Stimulated activated CD4-positive, alpha-beta T cell treated with anti-CD3 and anti-CD28 coated beads, Interleukin-1b, Interleukin-23, amount 100 ng/mL, for 24 hours (primary cell): ENCODE results near the gene CUEDC2.
A peak's percentile ranks its signal among the peaks of the same experiment; 100 is the strongest.

Source experiments
- DNase-seq, 4 experiments: peaks; one replicate each; pipeline ENCODE4 v3.0.0-alpha.2; 2020; ENCODE audit warnings: low read depth in 4 of 4, low spot score in 1 of 4

Gene CUEDC2, protein sequence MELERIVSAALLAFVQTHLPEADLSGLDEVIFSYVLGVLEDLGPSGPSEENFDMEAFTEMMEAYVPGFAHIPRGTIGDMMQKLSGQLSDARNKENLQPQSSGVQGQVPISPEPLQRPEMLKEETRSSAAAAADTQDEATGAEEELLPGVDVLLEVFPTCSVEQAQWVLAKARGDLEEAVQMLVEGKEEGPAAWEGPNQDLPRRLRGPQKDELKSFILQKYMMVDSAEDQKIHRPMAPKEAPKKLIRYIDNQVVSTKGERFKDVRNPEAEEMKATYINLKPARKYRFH

DNA sequence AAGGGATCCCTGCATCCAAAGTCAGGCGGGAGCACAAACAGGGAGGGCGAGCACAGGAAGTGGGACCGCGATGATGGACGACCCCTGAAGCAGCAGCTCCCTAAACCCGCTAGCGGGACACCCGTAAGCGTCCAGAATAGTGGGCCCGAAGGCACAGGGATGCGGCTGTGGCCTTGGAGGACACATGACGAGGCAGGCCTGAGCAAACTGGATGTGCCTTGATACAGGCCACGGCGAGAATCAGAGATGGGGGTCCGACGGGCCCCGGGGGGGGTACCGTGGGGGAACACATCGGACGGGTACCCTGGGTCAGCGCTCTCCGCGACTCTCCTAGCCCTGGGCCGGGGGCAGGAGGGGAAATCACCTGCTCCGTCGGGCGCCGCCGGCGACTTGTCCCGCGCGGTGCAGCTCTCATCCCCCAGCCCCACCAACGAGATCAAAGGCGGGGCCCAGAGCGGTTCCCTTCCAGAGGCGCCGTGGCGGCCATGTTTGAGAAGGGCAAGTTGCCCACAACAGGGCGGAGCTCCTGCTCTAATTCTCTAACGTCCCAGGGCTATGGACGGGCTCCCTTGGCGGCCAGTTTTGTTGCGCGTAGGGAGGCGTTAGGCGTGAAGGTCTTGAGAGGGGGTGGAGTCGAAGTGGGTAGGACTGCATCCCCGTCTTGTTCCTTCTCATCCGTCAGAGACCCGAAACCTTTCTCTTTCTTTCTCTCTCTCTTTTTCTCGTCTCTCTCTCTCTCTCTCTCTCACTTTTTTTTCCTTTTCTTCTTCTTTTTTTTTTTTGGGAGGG, at the start of gene CUEDC2:
TSS of gene CUEDC2 (minus strand) at position 413 of the 789 bp plus-strand sequence. CDS start 7,386 bp downstream, outside the sequence.
- peak; percentile 82 to 97 (median 95) for DNase-seq

DNA sequence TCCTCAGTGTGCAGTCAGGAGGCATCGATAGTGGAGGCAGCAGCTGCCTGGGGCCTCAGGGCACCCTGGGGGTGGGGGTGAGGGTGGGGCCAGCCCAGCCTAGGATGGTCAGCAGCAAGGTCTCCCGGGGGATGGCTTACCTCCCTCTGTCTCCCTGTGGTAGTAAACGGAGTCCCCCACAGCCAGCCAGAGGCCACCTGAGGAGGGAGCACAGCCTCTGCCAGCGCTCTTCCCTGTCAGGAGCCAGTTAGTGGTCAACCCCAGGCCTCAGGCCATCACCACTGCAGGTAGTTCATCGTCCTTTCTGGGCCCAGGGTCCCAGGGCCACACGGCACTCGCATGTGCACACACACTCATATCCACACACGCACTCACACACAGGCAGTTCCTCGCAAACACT, 48.0 kb upstream of the CUEDC2 start:
- no peak for DNase-seq

DNA sequence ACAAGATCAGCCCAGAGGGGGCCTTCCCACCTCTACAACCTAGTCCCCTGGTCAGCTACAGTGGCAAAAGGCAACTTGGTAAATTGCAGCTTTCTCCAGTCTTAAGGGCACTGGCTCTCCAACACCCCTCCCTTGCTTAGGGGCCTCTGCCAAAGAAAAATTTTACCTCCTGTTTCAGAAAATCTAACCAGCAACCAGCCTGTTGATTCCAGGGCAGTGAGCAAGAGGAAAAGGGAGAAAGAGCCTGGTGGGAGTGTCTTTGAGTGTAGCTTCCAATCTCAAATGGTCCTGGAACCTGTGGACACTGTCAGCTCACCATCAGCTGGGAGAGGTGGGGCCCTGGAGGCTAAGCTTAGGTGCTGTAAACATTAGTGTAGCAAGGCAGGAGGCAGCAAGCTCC, 47.3 kb upstream of the CUEDC2 start:
- DNase-seq = no peak

DNA sequence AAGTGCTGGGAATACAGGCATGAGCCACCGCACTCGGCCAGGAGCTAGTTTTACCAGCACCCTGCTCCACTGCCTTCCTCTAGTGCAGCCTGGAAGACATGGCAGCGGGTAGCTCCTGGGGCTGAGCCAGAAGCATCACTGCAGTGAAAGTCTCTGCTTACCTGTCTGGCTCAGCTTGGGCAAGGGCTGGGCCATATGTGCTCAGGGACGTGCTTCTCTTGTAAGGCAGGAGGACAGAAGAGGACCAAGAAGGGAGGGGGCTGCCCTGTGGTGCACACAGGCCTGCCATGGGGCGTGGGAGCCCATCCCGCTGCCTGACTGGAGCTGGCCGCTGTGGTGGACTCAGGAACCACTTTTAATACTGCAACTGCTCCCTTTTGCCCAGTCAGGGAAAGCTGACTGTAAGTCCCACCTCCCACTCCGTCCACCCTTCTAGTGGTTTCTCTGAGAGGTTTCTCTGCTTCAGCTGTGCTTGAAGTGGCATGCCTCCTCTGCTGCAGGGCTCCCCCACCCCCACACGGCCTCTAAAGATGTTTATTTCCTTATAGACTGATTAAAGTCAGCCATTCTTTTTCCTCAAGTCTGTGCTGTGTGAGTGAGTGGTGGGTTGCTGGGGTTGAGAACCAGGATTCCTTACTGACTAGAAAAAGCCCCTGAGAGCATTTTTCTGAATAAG, 44.2 kb upstream of the CUEDC2 start:
- DNase-seq = no peak

DNA sequence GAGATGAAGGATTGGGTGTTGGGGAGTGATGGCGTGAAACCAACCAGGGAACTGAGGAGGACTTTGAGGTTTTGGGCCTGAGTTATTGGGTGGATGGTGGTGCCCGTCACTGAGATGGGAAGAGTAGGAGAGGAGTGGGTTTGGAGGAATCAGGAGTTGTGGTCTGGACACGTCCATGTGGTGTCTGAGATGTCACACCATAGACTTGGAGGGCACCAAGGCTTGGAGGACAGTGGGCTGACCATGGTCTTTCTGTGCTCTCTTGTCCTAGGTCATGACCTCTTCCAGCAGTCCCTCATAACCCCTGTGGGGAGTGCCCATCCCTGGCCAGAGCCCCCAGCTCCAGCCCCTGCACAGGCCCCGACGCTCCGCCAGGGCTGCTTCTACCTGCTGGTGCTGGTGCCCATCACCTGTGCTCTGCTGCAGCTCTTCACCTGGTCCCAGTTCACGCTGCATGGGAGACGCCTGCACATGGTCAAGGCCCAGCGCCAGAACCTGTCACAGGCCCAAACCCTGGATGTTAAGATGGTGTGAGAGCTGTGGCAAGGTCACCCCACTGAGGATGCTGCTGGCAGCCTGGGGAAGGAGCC, 43.2 kb upstream of the CUEDC2 start:
- DNase-seq = no peak

DNA sequence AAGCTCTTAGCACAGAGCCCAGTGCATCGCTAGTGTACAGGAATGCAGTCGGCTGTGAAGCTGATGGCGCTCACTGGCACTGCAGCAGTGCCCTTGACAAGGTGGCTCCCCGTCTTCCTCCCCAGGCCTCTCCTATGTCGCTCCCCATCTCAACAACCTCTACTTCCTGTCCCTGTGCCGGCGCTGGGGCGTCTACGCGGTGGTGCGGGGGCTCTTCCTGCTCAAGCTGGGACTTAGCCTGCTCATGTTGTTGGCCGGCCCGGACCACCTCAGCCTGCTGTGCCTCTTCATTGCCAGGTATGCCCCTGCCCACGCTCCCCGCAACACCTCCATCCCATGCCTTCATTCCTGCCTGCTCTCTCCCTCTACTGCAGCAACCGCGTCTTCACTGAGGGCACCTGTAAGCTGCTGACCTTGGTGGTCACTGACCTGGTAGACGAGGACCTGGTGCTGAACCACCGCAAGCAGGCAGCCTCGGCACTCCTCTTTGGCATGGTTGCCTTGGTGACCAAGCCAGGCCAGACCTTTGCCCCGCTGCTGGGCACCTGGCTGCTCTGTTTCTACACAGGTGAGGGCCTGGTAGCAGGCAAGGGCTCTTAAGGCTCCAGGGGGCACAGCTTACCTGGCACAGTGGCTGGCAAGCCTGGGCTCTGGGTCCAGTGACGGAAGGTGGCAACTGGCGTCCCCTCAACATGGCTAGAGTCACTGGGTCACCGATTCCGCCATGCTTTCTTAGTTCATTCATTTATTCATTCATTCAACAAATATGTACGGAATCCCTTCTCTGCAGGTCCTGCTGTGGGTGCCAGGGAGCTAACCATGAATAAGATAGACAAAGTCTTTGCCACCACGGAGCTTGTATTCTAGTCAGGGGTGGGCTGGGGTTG, 41.3 kb upstream of the CUEDC2 start:
- no peak for DNase-seq

DNA sequence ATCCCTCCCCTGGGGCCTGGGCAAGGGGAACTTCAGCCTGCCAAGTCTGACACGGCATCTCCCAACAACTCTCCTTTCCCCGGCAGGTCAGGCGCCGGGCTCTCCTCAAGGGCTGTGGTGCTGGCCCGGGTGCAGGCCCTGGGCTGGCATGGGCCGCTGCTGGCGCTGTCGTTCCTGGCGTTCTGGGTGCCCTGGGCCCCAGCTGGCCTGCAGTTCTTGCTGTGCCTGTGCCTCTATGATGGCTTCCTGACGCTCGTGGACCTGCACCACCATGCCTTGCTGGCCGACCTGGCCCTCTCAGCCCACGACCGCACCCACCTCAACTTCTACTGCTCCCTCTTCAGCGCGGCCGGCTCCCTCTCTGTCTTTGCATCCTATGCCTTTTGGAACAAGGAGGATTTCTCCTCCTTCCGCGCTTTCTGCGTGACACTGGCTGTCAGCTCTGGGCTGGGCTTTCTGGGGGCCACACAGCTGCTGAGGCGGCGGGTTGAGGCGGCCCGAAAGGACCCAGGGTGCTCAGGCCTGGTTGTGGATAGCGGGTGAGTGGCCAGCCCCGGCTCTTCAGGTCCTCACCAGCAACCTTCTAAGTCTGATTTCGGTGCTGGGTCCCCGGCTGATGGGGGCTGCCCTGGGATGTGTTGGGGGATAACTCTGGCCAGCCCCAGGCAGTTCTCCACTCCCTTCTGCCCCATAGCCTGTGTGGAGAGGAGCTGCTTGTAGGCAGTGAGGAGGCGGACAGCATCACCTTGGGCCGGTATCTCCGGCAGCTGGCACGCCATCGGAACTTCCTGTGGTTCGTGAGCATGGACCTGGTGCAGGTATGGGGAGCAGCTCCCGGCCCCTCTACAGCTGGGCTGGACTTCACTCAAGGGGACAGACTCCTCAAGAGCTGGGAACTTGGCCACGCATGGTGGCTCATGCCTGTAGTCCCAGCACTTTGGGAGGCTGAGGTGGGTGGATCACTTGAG, 38.5 kb upstream of the CUEDC2 start:
- DNase-seq = no peak

DNA sequence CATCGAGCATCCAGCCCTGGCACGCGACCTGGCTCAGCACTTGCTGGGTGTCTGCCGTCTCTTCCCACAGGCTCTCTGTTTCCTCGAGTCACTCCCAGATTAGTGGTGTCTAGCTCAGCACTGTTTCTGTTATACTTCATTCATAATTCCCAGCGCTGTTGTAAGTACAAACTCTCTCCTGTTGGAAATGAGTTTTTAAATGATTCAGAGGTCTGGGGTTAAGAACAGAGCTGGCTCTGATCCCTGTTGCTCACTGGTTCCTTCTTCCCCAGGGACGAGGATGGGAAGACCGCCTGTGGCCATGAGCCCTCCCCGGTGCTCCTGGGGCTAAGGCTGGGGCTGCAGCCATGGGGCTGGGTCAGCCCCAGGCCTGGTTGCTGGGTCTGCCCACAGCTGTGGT, 36.3 kb upstream of the CUEDC2 start:
- DNase-seq = no peak

DNA sequence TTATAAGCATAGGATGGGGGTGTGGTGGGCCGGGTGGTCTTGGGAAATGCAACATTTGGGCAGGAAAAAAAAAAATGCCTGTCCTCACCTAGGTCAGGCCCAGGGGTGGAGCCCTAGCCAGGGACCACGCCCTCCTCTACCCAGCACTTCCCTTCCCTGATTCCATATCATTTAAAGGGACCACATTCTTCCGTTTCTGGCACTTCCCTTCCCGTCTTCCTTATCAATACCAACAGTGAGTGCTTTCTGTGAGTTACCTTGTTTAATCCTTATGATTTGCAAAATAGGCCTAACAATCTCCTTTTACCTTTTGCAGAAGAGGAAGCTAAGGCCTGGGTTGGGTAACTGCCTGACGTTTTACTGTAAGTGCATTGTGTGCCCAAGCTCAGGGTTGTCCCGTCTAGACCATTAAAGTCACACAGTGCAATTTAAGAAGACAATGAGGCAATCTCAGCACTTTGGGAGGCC, 35.6 kb upstream of the CUEDC2 start:
- no peak for DNase-seq

DNA sequence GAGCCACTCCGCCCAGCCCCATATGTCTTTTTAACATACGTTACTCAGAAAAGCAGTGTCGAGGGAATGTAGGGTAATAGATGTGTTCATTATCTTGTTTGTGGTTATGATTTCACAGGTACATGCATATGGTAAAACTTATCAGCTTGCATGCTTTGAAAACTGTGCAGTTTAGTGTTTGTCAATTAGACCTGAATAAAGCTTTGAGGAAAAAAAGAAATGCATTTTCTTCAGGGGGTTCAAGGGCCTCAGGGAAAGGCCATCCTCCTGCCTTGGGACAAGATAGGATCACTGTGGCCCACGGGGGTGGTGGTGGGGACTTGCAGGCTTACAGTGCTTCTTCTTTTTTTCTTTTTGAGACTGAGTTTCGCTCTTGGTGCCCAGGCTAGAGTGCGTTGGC, 34.9 kb upstream of the CUEDC2 start:
- no peak for DNase-seq

DNA sequence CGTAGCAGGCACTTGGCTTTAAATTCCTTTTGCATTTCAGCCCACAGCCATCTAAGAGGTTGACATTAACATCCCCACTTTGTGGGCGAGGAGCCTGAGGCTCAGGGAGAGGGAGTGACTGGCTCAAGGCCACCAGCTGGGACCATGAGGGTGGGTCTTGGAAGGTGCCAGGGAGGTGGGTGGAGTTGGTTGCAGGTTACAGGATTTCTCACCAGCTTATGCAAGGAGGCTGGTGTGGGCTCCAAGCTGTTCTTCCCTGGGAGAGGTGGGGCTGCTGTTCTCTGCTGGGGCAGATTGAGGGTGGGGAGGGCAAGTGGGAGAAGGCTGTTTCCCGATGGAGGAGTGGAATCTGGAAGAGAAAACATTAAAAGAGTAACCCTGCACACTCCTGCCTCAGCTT, 33.1 kb upstream of the CUEDC2 start:
- DNase-seq = no peak

DNA sequence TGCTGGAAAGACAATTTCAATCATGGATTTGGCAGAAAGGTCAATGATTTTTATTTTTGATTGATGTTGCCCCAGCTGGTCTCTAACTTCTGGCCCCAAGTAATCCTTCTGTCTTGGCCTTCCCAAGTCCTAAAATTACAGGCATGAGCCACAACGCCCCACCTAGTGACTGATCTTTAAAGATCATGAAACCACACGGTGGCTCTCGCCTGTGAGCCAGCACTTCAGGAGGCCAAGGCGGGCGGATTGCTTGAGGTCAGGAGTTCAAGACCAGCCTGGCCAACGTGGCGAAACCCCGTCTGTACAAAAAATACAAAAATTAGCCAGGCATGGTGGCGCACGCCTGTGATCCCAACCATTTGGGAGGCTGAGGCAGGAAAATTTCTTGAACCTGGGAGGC, 31.6 kb upstream of the CUEDC2 start:
- no peak for DNase-seq

DNA sequence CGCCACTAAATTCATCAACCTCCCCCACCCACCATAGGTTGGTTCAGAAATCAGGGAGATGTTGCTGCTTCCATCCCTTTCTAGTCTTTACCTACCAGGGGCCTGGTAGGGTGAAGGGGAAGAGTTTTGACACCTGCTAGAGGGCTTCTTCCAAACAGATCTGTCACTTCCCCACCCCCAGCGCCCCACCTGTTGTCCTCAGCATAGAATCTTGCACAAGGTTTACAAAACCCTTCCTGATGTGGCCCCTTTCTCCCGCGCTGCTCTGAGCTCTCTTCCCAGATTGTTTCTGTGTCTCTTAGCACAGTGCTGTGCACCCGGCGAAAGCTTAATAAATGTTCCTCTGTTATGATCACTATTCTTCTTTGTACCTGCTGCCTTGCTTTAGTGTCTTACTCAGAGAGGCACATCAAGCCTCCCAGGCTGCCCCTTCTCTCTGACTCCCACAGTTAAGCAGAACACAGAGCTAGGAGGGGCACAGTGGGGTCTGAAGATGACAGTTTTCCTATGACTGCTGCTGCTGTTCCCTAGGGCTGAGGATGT, 30.2 kb upstream of the CUEDC2 start:
- no peak for DNase-seq

DNA sequence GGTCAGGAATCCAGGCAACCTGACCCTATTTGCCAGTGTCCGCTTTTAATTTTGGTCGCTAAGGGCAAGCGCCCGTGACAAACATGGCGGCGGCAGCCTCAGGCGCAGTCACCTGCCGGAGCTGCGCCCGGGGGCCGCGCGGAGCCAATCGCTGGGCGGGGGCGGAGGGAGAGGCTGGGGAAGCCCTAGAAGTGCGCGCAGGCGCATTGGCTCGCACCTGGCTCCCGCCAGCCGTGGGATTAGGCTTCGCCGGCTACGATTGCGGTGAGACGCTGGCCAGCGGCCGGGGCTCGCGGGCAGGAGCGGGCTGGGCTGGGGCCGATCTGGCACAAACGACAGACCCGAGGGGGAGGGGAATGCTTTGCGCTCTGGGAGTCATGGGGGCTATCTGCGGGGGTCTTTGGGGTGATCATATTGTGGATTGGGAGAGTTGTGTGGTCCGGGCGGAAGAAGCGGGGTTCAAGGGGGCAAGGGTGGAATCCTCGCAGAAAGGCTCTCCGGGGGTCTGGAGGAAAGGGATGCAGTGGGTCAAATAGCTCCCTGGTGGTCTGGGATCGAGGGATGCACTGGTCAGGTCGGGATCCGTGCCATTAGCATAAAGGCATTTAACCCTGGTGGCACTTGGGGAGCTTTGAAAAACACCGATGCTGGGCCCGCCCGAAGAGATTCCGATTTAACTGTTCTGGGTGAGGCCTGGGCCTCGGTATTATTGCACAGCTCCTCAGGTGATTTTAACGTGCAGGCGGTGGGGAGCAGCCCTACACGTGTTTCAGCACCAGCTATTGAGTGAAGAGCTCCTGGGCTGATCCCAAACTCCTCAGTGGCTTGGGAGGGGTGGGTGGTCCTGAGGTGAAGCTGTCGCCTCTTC, 29.0 kb upstream of the CUEDC2 start:
- peak; percentile 85 to 92 (median 88) for DNase-seq

DNA sequence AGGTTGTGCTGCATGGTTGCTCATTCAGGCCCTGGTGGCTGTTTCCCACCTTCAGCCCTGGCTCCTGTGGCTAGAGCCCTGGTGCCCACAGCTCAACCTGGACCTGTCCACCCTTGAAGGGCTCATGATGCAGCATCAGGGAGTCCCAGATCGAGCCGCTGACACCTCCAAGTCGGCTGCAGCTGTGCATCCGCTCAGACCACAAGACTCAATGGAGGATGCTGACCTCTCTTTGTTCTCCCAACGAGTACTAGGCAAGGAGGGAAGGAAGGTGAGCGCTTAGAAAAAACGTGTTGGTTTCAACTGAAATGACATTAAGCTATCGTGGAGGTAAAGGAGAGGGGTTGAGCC, 28.4 kb upstream of the CUEDC2 start:
- no peak for DNase-seq

DNA sequence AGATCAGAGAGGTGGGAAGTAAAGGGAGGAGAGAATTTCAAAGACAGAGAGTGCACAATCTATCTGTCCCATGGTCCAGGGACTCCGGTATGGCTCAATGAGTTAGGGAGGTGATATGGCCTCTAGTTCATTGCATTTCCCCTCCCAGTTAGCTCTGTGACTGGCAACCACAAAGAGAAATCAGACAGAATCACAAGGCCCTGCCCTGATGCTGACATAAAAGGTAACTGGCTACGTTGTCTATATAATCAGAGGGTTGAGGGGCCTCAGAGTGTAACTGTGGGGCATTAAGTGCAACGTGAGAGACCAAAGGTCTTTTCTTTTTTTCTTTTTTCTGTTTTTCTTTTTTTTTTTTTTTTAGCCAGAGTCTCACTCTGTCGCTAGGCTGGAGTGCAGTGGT, 26.3 kb upstream of the CUEDC2 start:
- DNase-seq = no peak

DNA sequence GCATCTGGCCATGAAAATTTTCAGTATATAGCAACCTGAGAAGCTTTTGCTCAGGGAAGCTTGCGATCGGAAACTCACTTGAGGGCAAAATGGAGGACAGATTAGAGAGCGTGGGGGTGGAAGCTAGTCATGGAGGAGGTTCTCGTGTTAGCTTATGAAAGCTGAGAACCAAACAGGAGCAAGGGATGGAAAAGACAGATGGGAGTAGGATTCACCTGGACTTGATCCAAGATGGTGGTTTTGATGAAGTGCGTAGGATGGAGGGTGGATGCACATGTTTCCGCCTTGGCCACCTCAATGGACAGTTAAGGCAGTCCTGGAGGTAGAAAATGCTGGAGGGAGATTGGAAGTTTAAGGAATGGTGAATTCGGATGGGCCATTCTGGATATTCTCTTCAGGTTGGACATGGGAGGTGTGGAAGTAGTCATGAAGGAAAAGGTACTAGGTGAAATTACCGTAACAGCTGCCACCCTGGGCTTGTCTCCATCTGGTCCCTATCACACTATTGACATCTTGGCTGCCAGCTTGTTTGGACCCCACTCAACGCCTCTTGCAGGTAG, 25.3 kb upstream of the CUEDC2 start:
- DNase-seq = no peak

DNA sequence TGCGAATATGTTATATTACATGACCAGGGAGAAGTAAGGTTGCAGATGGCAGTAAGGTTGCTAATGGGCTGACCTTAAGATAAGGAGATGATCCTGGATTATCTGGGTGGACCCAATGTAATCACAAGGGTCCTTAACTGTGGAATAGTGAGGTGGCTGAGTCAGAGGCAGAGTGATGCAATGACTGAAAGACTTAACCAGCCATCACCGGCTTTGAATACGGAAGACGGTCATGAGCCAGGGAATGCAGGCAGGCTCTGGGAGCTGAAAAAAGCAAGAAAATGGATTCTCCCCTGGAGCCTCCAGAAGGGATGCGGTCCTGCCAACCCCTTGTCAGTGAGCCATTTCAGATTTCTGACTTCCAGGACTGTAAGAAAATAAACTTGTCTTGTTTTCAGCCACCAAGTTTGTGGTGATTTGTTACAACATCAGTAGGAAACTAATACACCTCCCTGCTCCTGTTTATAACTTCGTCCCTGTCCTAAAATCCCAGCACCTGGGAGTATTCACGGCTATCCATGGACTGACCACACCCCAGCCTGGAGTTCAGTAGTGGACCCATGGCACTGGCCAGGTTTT, 23.6 kb upstream of the CUEDC2 start:
- no peak for DNase-seq
